ENCODE measurements around the gene COMMD10.

GRCh38 chr5:116229131-116229689 is 144.4 kb downstream of the COMMD10 start:
- no peak for TF ChIP-seq CTCF (IDR thresholded peaks at IDR 0.05 in 8 of 11, conservative IDR thresholded peaks at IDR 0.05 in 3 of 11)
- no peak for TF ChIP-seq POLR2A (IDR thresholded peaks at IDR 0.05)
